HG02970 (cell line): ENCODE measurements around the gene LGI2.
"Not testable (repeated sequence)": the region's sequence is repeated elsewhere in the genome, so short reads cannot be mapped to it uniquely, and the experiment has no call there.

Experiments
- ATAC-seq: cut with Tn5 transposase; IDR thresholded peaks from one replicate; pipeline ENCODE4 v1.9.1; 2021; ENCODE audit warnings: mild to moderate bottlenecking, moderate library complexity, moderate number of reproducible peaks; ENCODE audit not compliant: unreplicated experiment, low FRiP score

The LGI2 gene

DNA sequence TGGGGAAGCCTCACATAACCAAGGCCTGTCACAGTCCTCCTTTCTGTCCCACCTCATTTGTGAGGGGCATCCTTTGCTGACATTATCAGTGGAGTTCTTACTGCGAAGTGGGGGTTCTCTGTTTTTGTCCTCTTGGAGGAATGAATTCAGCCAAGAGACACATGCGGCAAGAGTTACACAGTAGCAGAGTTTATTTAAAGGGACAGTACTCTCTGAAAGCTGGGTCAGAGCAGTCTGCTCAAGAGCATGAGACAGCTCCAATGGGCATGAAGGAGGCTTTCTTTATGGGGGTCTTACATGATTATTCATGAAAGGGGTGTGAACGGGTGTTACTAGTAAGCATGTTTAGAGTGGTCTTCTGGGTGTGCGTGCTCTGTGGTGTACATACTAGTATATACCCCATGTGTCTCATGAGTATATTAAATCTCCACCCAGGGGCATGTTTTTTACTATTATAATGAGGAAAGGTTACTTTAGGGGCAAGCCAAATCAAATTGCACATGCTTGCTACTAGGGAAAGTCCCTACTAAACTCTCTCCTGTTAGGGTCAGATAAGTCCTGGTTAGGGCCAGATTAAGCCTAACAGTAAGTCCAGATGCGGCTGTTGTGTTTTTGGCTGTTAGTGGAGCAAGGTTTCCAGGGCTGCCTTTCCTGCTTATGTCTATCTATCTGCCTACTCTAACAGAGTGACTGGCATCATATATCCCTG lies 19.8 kb upstream of the LGI2 start:
- no peak for ATAC-seq

DNA sequence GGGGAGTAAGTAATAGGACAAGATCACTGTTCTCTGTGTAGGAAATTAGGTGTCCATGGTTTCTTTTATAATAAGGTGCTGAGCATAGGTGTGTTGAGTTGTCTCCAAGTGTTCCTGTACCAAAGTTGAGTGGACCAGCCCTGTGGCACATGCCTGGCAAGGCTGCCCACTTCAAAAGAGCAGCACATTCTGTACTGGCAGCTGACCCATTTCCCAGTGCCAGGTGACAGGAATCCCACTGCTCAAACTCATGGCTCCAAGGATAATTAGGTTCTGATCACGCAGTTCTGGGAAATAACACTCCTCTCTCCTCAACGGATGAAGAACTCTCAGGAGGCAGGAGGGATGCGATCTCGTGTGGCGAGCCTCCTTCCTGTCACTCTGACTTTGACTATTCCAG lies 12.8 kb upstream of the LGI2 start:
- no peak for ATAC-seq

DNA sequence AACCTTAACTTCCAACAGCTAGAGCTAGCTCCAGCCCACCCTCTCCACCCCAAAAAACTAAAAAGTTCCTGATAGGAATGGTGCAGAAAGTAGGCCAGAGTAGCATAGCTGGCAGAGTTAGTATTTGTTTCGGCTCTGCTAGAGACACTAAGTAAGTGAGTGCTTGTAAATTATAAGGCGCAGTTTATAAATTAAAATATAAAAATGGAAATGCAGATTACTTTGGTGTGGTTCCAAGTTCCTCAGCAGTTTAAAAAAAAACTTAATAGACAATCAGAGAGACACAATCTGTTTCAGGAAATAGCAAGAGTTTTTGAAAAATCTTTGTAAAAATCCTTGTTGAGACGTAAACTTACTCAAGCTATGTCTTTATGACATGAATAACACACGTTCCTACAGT lies 2.8 kb upstream of the LGI2 start:
- ATAC-seq, result no peak

DNA sequence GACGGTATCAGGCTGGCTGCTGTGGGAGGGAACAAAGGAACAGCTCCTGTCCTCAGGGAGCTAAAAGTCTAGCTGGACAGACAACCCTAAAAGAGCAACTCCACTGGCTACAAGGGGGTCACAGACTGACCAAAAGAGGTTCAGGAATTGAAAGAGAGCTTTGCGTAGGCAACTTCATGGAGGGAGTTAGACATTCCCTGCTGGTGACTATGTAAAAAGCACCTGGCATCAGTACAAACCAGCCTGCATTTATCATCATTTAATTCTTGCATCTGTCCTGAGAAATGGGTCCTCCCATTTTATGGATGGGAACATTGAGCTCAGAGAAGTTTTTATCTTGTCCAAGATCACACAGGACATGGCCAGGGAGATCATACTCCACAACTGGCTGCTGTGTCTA lies 1.4 kb upstream of the LGI2 start:
- ATAC-seq, result no peak

- ATAC-seq, result no peak
Measured at GRCh38 chr4:25031077-25031621, 403 bp upstream of the LGI2 start.

- ATAC-seq, result no peak
Measured at GRCh38 chr4:25029479-25030276, 1.1 kb downstream of the LGI2 start.

- no peak for ATAC-seq
Measured at GRCh38 chr4:25028851-25029250, 1.9 kb downstream of the LGI2 start.

DNA sequence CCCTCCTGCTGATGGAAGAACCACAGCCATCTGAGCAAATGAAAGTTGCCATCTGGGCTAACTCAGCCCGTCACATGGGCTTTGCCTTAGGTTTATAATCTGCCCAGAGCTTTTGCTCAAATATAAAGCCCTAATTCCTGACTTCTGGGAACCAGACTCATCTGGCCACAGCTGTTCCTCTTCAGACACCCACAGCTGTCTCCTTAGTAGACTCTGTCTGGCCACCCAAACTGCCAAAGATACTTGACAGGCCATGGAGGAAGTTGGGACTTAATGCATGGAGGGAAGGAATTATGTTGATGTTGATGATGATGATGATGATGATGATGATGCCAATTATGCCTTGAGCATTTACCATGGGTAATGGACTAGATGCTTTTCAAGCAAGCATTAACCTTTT lies 8.0 kb downstream of the LGI2 start:
- ATAC-seq, result no peak

- ATAC-seq, result no peak
Measured at GRCh38 chr4:25021216-25021615, 9.5 kb downstream of the LGI2 start.

DNA sequence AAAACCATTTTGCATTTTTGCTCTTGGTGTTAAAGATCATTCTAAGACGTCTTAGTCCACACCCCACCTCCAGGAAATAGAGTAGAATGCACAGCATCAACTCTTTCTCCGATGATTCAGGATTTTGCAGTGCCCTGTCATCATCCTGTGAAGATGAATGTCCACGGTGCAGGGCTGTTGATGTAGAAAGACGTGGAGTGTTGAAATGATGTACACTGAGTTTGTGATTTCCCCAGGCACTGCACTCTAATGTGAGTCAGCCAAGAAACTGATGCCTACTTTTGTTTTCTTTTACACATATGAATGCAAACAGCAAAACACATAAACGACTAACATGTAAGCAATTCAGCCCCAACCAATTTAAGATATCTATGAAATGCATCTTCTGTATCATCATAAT lies 10.5 kb downstream of the LGI2 start:
- no peak for ATAC-seq

DNA sequence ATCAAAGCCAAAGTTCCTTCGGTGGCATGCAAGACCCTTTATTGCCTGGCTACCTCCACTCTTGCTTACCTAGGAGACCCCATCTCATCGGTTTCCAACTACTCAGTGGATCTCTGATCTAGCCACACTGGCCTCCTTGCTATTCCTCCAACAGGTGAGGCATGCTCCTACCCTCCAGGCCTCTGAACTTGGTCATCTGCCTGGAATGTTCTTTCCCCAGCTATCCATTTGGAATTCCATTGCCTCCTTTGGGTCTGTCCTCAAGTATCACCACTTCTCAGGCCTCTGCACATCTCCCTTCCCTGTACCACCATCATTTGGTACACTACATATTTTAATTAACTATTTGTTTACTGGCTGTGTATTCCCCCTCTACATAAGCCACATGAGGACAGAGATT lies 11.2 kb downstream of the LGI2 start:
- ATAC-seq, result no peak

- no peak for ATAC-seq
Measured at GRCh38 chr4:25015012-25015411, 15.7 kb downstream of the LGI2 start.

- not testable (repeated sequence) for ATAC-seq
Measured at GRCh38 chr4:25014662-25014983, 16.1 kb downstream of the LGI2 start.

GRCh38 chr4:25013756-25014661 lies 16.7 kb downstream of the LGI2 start:
- no peak for ATAC-seq

- no peak for ATAC-seq
Measured at GRCh38 chr4:25012655-25013054, 18.1 kb downstream of the LGI2 start.

- no peak for ATAC-seq
Measured at GRCh38 chr4:25011135-25011866, 19.4 kb downstream of the LGI2 start.

GRCh38 chr4:25007598-25007997 lies 23.1 kb downstream of the LGI2 start:
- no peak for ATAC-seq

DNA sequence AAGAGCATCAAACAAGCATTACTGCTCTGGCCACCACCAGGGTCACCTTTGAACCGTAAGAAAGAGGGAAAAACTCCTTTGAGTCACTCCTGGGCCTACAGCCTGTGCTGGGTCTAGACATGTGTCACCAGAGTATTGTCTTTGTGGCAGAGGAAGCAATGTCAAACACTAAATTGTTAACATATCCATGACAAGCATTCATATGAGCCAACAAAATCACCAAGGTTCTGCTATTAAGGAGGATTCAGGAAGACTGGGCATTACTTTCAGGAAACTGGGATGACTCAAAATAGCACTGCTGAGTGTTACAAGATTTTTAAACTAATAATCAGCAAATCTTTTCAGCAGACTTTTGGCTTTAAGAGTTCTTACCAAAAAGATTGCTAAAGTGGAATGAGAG lies 28.1 kb downstream of the LGI2 start:
- ATAC-seq, result no peak

GRCh38 chr4:25001509-25001908 lies 29.2 kb downstream of the LGI2 start:
- no peak for ATAC-seq

- no peak for ATAC-seq
Measured at GRCh38 chr4:25000639-25001038, 30.1 kb downstream of the LGI2 start.
